Erythroblast (primary cell): ENCODE measurements around the gene PDE3A.

Source experiments
- GATA1 ChIP-seq: IDR thresholded peaks from 2 replicates; pipeline ENCODE4 v1.6.1; 2011; ENCODE audit warnings: low read depth, mild to moderate bottlenecking, control low read depth, low read length, moderate library complexity
- POLR2A ChIP-seq: IDR thresholded peaks from 2 replicates; pipeline ENCODE4 v1.6.1; 2011; ENCODE audit warnings: mild to moderate bottlenecking, low read length

DNA sequence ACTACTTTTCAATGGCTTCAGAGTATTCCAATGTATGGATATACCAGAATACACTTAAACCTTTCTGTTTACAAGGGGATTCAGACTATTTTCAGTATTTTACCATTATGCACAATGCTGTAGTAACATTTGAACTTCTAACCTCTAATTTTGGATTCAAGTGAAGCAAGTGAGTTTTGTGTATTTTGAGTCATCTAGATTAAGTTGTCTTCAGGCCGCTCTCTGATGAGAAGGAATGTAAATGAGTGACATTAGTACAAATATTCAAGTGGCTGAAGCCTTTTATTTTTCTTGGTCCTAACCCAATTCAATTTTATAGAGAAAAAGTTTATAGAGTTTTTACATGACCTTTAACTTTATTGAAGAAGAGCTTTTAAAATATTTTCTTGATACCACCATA is 125.6 kb downstream of the PDE3A start:
- TF ChIP-seq POLR2A (no peak), GATA1 (no peak)
